Measurements from ENCODE around the gene RRAS2.

The RRAS2 gene

GRCh38 chr11:14360976-14361375, 2.0 kb upstream of the RRAS2 start:
- Histone ChIP-seq H3K23ac (ENCODE audit: low read depth, low read length, poor library complexity) (no peak overlapping the region), H3K27ac (replicated peaks; ENCODE audit: low read length) (no peak overlapping the region), H4K8ac (ENCODE audit: low read depth, low read length) (no peak overlapping the region), H3K4me1 (ENCODE audit: control insufficient read depth in 2 of 2, insufficient read depth in 1 of 2, low read depth in 1 of 2, low read length in 2 of 2) (peaks cover 3 to 4% of the 10 kb centered on the region in 2 donors), H3K79me1 (ENCODE audit: low read depth, low read length) (no peaks in the 10 kb centered on the region), H2BK5ac (ENCODE audit: low read length) (no peak overlapping the region), H3K36me3 (replicated peaks in 1 of 2; ENCODE audit: control insufficient read depth in 2 of 2, insufficient read depth in 2 of 2, low read length in 2 of 2) (no peaks in the 10 kb centered on the region), H3K27me3 (ENCODE audit: control insufficient read depth in 3 of 3, insufficient read depth in 3 of 3, low read depth in 1 of 3, low read length in 3 of 3) (no peaks in the 10 kb centered on the region), H3K4me2 (ENCODE audit: insufficient read depth, low read length, poor library complexity, severe bottlenecking) (no peak overlapping the region), H3K18ac (ENCODE audit: low read length) (no peak overlapping the region), H2AFZ (ENCODE audit: low read length) (no peak overlapping the region), H2BK12ac (ENCODE audit: low read length) (no peak overlapping the region), H4K91ac (ENCODE audit: low read depth, low read length, poor library complexity) (no peak overlapping the region), H3K14ac (ENCODE audit: low read length) (no peak overlapping the region), H2BK120ac (ENCODE audit: low read depth, low read length) (no peak overlapping the region), H3K9me3 (replicated peaks in 1 of 2; ENCODE audit: control insufficient read depth in 2 of 2, insufficient read depth in 1 of 2, low read depth in 1 of 2, low read length in 2 of 2) (no peaks in the 10 kb centered on the region), H3K4ac (ENCODE audit: low read length) (no peak overlapping the region), H3K4me3 (ENCODE audit: low read length in 2 of 2) (no peak overlapping the region), H2AK5ac (ENCODE audit: low read depth, low read length) (no peak overlapping the region), H3K9ac (ENCODE audit: low read depth, low read length, poor library complexity) (no peak overlapping the region), H2BK15ac (ENCODE audit: low read length) (no peak overlapping the region)
- WGBS, 2 donors (ENCODE audit: extremely low coverage in 2 of 2, insufficient read length in 2 of 2, insufficient replicate concordance in 1 of 2): no CpG with 5 or more reads among the region's 17 CpGs
- no peak for DNase-seq (ENCODE audit: low spot score)

DNA sequence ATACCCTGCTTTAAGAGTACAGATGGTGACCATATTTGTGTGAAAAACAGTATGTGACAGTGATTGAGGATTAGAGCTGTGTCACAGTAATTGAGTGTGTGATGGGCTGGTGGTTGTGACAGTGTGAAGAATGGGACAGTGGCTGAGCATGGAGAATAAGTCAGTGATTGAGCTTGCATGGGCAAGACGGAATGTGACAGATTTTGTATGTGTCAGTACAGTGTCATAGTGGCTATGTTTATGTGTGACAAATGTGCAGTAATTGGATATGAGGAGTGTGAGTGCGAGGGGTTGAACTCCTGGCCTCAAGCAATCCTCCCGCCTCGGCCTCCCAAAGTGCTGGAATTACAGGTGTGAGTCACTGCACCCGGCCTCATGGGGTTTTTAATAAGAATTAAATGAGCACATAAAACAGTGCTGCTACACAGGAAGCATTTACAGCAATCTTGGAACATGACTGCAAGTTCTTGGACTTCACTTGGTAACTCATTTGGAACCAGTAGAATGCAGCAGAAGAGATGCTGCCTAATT, 583 bp upstream of the RRAS2 start:
- no peak for DNase-seq (ENCODE audit: low spot score)
- Histone ChIP-seq H4K8ac (ENCODE audit: low read depth, low read length) (no peak overlapping the region), H2BK12ac (ENCODE audit: low read length) (no peak overlapping the region), H3K36me3 (replicated peaks in 1 of 2; ENCODE audit: control insufficient read depth in 2 of 2, insufficient read depth in 2 of 2, low read length in 2 of 2) (no peaks in the 10 kb centered on the region), H3K4me1 (ENCODE audit: control insufficient read depth in 2 of 2, insufficient read depth in 1 of 2, low read depth in 1 of 2, low read length in 2 of 2) (peaks cover 3 to 4% of the 10 kb centered on the region in 2 donors), H3K27me3 (ENCODE audit: control insufficient read depth in 3 of 3, insufficient read depth in 3 of 3, low read depth in 1 of 3, low read length in 3 of 3) (no peaks in the 10 kb centered on the region), H3K27ac (replicated peaks; ENCODE audit: low read length) (no peak overlapping the region), H2BK15ac (ENCODE audit: low read length) (no peak overlapping the region), H3K9me3 (replicated peaks in 1 of 2; ENCODE audit: control insufficient read depth in 2 of 2, insufficient read depth in 1 of 2, low read depth in 1 of 2, low read length in 2 of 2) (no peaks in the 10 kb centered on the region), H3K9ac (ENCODE audit: low read depth, low read length, poor library complexity) (no peak overlapping the region), H3K4me3 (ENCODE audit: low read length in 2 of 2) (peak overlapping the region in 1 of 2 donors; percentile 61), H3K23ac (ENCODE audit: low read depth, low read length, poor library complexity) (no peak overlapping the region), H2BK120ac (ENCODE audit: low read depth, low read length) (no peak overlapping the region), H2BK5ac (ENCODE audit: low read length) (no peak overlapping the region), H2AFZ (ENCODE audit: low read length) (peak overlapping the region; percentile 91), H3K14ac (ENCODE audit: low read length) (no peak overlapping the region), H3K18ac (ENCODE audit: low read length) (no peak overlapping the region), H3K4ac (ENCODE audit: low read length) (no peak overlapping the region), H2AK5ac (ENCODE audit: low read depth, low read length) (no peak overlapping the region), H4K91ac (ENCODE audit: low read depth, low read length, poor library complexity) (no peak overlapping the region), H3K79me1 (ENCODE audit: low read depth, low read length) (no peaks in the 10 kb centered on the region), H3K4me2 (ENCODE audit: insufficient read depth, low read length, poor library complexity, severe bottlenecking) (no peak overlapping the region)
- WGBS, 2 donors (ENCODE audit: extremely low coverage in 2 of 2, insufficient read length in 2 of 2, insufficient replicate concordance in 1 of 2): no CpG with 5 or more reads among the region's 5 CpGs

DNA sequence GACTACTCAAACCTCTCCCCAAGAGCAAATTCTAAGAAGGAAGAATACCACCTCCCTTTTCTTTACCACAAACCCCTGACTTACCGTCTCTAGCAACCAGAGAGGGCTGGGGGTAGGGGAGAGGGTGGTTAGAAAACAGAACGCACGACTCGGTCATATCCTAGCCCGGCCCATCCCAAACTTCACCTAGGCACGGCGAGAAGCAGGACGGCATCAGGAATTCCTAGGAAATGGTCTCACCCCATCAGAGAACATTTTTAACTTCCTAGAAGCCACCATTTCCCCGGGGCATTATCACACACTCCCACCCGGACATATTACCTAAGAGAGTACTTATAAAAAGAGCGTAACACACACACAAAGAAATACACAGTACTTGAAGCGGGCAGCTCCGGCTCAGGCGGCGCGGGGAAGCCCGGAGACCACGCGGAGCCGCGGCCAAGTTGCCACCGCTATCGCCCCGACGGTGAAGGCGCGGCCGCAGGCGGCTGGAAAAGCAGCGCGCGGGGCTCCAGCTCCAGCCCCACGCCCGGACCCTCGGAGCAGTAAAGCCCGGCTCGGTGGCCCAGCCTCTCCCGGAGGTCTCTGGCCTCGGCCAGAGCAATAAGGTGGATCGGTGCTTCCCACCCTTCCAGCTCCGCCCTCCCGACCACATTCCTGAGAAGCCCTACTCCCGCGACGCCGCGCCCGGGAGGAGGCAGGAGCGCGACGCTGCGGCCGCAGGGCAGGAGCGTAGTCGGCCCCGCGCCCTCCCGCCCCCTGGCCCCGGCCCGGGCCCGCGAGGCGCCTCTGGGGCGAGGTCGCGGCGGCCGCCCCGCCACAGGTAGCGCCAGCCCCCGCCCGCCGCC, 878 bp downstream of the RRAS2 start:
- peak overlapping the region; percentile 98 for H3K9ac ChIP-seq (ENCODE audit: low read depth, low read length, poor library complexity)
- no peak overlapping the region for H3K4ac ChIP-seq (ENCODE audit: low read length)
- H3K18ac ChIP-seq (ENCODE audit: low read length): peak overlapping the region; percentile 97
- H2AK5ac ChIP-seq (ENCODE audit: low read depth, low read length): no peak overlapping the region
- H3K79me1 ChIP-seq (ENCODE audit: low read depth, low read length): no peaks in the 10 kb centered on the region
- no peak overlapping the region for H4K91ac ChIP-seq (ENCODE audit: low read depth, low read length, poor library complexity)
- H2BK120ac ChIP-seq (ENCODE audit: low read depth, low read length): no peak overlapping the region
- peak overlapping the region; percentile 77 for H3K27ac ChIP-seq (replicated peaks; ENCODE audit: low read length)
- H2BK5ac ChIP-seq (ENCODE audit: low read length): peak overlapping the region; percentile 39
- H3K14ac ChIP-seq (ENCODE audit: low read length): no peak overlapping the region
- no peak overlapping the region for H2BK15ac ChIP-seq (ENCODE audit: low read length)
- peaks cover 3 to 4% of the 10 kb centered on the region in 2 donors for H3K4me1 ChIP-seq (ENCODE audit: control insufficient read depth in 2 of 2, insufficient read depth in 1 of 2, low read depth in 1 of 2, low read length in 2 of 2)
- DNase-seq (ENCODE audit: low spot score): peak; percentile 67
- no peaks in the 10 kb centered on the region for H3K9me3 ChIP-seq (replicated peaks in 1 of 2; ENCODE audit: control insufficient read depth in 2 of 2, insufficient read depth in 1 of 2, low read depth in 1 of 2, low read length in 2 of 2)
- no peaks in the 10 kb centered on the region for H3K27me3 ChIP-seq (ENCODE audit: control insufficient read depth in 3 of 3, insufficient read depth in 3 of 3, low read depth in 1 of 3, low read length in 3 of 3)
- H3K23ac ChIP-seq (ENCODE audit: low read depth, low read length, poor library complexity): peak overlapping the region; percentile 93
- no peak overlapping the region for H4K8ac ChIP-seq (ENCODE audit: low read depth, low read length)
- H2BK12ac ChIP-seq (ENCODE audit: low read length): no peak overlapping the region
- WGBS, 2 donors (ENCODE audit: extremely low coverage in 2 of 2, insufficient read length in 2 of 2, insufficient replicate concordance in 1 of 2): no CpG with 5 or more reads among the region's 73 CpGs
- H2AFZ ChIP-seq (ENCODE audit: low read length): peak overlapping the region; percentile 91
- no peaks in the 10 kb centered on the region for H3K36me3 ChIP-seq (replicated peaks in 1 of 2; ENCODE audit: control insufficient read depth in 2 of 2, insufficient read depth in 2 of 2, low read length in 2 of 2)
- peak overlapping the region; percentile 68 for H3K4me2 ChIP-seq (ENCODE audit: insufficient read depth, low read length, poor library complexity, severe bottlenecking)
- peak overlapping the region; percentile 61 to 96 for H3K4me3 ChIP-seq (ENCODE audit: low read length in 2 of 2)

GRCh38 chr11:14356342-14356741, 2.6 kb downstream of the RRAS2 start:
- Histone ChIP-seq H2BK5ac (ENCODE audit: low read length) (no peak overlapping the region), H2AK5ac (ENCODE audit: low read depth, low read length) (no peak overlapping the region), H3K79me1 (ENCODE audit: low read depth, low read length) (no peaks in the 10 kb centered on the region), H2BK120ac (ENCODE audit: low read depth, low read length) (no peak overlapping the region), H3K27me3 (ENCODE audit: control insufficient read depth in 3 of 3, insufficient read depth in 3 of 3, low read depth in 1 of 3, low read length in 3 of 3) (no peaks in the 10 kb centered on the region), H3K27ac (replicated peaks; ENCODE audit: low read length) (no peak overlapping the region), H4K91ac (ENCODE audit: low read depth, low read length, poor library complexity) (no peak overlapping the region), H3K36me3 (replicated peaks in 1 of 2; ENCODE audit: control insufficient read depth in 2 of 2, insufficient read depth in 2 of 2, low read length in 2 of 2) (no peaks in the 10 kb centered on the region), H3K9me3 (replicated peaks in 1 of 2; ENCODE audit: control insufficient read depth in 2 of 2, insufficient read depth in 1 of 2, low read depth in 1 of 2, low read length in 2 of 2) (no peaks in the 10 kb centered on the region), H3K18ac (ENCODE audit: low read length) (no peak overlapping the region), H3K4me2 (ENCODE audit: insufficient read depth, low read length, poor library complexity, severe bottlenecking) (no peak overlapping the region), H3K4ac (ENCODE audit: low read length) (no peak overlapping the region), H3K9ac (ENCODE audit: low read depth, low read length, poor library complexity) (no peak overlapping the region), H3K4me1 (ENCODE audit: control insufficient read depth in 2 of 2, insufficient read depth in 1 of 2, low read depth in 1 of 2, low read length in 2 of 2) (peaks cover 3 to 4% of the 10 kb centered on the region in 2 donors), H4K8ac (ENCODE audit: low read depth, low read length) (no peak overlapping the region), H3K14ac (ENCODE audit: low read length) (no peak overlapping the region), H2BK12ac (ENCODE audit: low read length) (no peak overlapping the region), H2AFZ (ENCODE audit: low read length) (no peak overlapping the region), H3K4me3 (ENCODE audit: low read length in 2 of 2) (no peak overlapping the region), H2BK15ac (ENCODE audit: low read length) (no peak overlapping the region), H3K23ac (ENCODE audit: low read depth, low read length, poor library complexity) (no peak overlapping the region)
- DNase-seq (ENCODE audit: low spot score): no peak
- no CpG with 5 or more reads among the region's 2 CpGs for WGBS, 2 donors (ENCODE audit: extremely low coverage in 2 of 2, insufficient read length in 2 of 2, insufficient replicate concordance in 1 of 2)

All from neuronal stem cell (in vitro differentiated cells).